K562 (cell line): ENCODE results near the gene OPA1. TPM values are rescaled to one million over a fixed set of nuclear protein-coding genes. Genes with fewer than 3 reads are reported as not detected.
A peak's percentile ranks its signal among the peaks of the same experiment; 100 is the strongest.

ENCODE experiments used
- ARHGAP35 ChIP-seq: fragments of 450-650 bp; IDR thresholded peaks from 2 replicates; pipeline ENCODE4 v1.6.1; 2018; ENCODE audit not compliant: partially characterized antibody
- BCL6 ChIP-seq: fragments of 250-450 bp; sonication (Bioruptor Pico); IDR thresholded peaks from 2 replicates; pipeline ENCODE4 v1.4.0; 2020
- CBX8 ChIP-seq: fragments of 200-600 bp; sonication (generic); IDR thresholded peaks from 2 replicates; pipeline ENCODE4 v1.6.1; 2012; ENCODE audit warnings: borderline replicate concordance, mixed run types, low read depth, mild to moderate bottlenecking, moderate library complexity, mixed read lengths, low read length, control low read depth, inconsistent platforms; ENCODE audit not compliant: poor library complexity, severe bottlenecking; ENCODE audit errors: extremely low read depth
- HNRNPL ChIP-seq: fragments of 200-400 bp; formaldehyde crosslinking; IDR thresholded peaks from 2 replicates; pipeline ENCODE4 v1.6.1; 2017; ENCODE audit warnings: low read depth, mild to moderate bottlenecking, low read length
- MAFG ChIP-seq: fragments of 450-650 bp; conservative IDR thresholded peaks from 2 replicates; pipeline ENCODE4 v1.6.1; 2016; ENCODE audit warnings: missing genetic modification characterization, missing compliant biosample characterization
- NFE2 ChIP-seq: IDR thresholded peaks from 2 replicates; pipeline ENCODE4 v1.6.1; 2014; ENCODE audit warnings: antibody characterized with exemption, low read depth
- PTBP1 ChIP-seq: fragments of 200-400 bp; formaldehyde crosslinking; IDR thresholded peaks from 2 replicates; pipeline ENCODE4 v1.6.1; 2017; ENCODE audit warnings: low read depth, low read length
- PTRF ChIP-seq: fragments of 450-650 bp; IDR thresholded peaks from 2 replicates; pipeline ENCODE4 v1.6.1; 2016; ENCODE audit warnings: mild to moderate bottlenecking, missing genetic modification characterization, missing compliant biosample characterization
- RBM39 ChIP-seq: fragments of 200-400 bp; formaldehyde crosslinking; optimal IDR thresholded peaks from 2 replicates; pipeline ENCODE3; 2018; ENCODE audit warnings: low read depth, low read length
- SMARCB1 ChIP-seq: IDR thresholded peaks from 2 replicates; pipeline ENCODE4 v1.6.1; 2011; ENCODE audit warnings: improper control_type of control experiment, low read depth; ENCODE audit not compliant: insufficient read length
- SRSF1 ChIP-seq: fragments of 200-400 bp; formaldehyde crosslinking; IDR thresholded peaks from 2 replicates; pipeline ENCODE4 v1.6.1; 2017; ENCODE audit warnings: mild to moderate bottlenecking, low read depth, low read length, moderate library complexity
- TAF1 ChIP-seq: IDR thresholded peaks from 2 replicates; pipeline ENCODE4 v1.6.1; 2011; ENCODE audit warnings: mild to moderate bottlenecking, low read length, moderate library complexity; ENCODE audit not compliant: insufficient read depth, control insufficient read depth, severe bottlenecking; ENCODE audit errors: extremely low read depth
- TARDBP ChIP-seq: fragments of 450-650 bp; IDR thresholded peaks from 2 replicates; pipeline ENCODE4 v1.6.1; 2016
- ZKSCAN1 ChIP-seq: fragments of 150-350 bp; IDR thresholded peaks from 2 replicates; pipeline ENCODE4 v1.6.1; 2016; ENCODE audit warnings: low read depth, low read length
- ZKSCAN3 ChIP-seq: fragments of 250-450 bp; sonication (Bioruptor Pico); IDR thresholded peaks from 2 replicates; pipeline ENCODE4 v1.4.0; 2020
- ZNF12 ChIP-seq: sonication (generic); formaldehyde crosslinking; IDR thresholded peaks from 2 replicates; pipeline ENCODE4 v1.4.0; 2020; ENCODE audit warnings: mild to moderate bottlenecking, missing genetic modification reagents
- ZNF143 ChIP-seq: sonication (generic); formaldehyde crosslinking; IDR thresholded peaks from 2 replicates; pipeline ENCODE4 v1.9.0; 2022; ENCODE audit warnings: mild to moderate bottlenecking, missing genetic modification reagents
- ZNF778 ChIP-seq: fragments of 450-650 bp; formaldehyde crosslinking; IDR thresholded peaks from 2 replicates; pipeline ENCODE4 v1.4.0; 2020; ENCODE audit warnings: mild to moderate bottlenecking, moderate library complexity
- polyA plus RNA-seq, 8 experiments: library from polyadenylated mRNA; depleted of rRNA in 4 of 8; stranded (reverse) in 5 of 8; unstranded in 3 of 8; fragments of >200 nt; fragmentation: Nextera tagmentation in 2 of 8; fragmentation: Illumina TruSeq in 1 of 8; extraction: Ambion mirVana in 2 of 8; extraction: Trizol in 1 of 8; gene quantifications; 2 replicates each; pipeline versions ENCODE4 v1.2.1 to v1.2.3, GENCODE V29; 2011 to 2014; ENCODE audit warnings: inconsistent platforms in 1 of 8, missing spikeins in 1 of 8
- total RNA-seq, 7 experiments: library from RNA; depleted of rRNA in 6 of 7; stranded (reverse); fragments of >200 nt in 6 of 7; fragmentation: Illumina TruSeq in 2 of 7; extraction: Trizol in 2 of 7; gene quantifications; 2 replicates each; pipeline versions ENCODE4 v1.2.1 to v1.2.3, GENCODE V29; 2011 to 2021; ENCODE audit warnings: low replicate concordance in 1 of 7
- TF ChIP-seq, protein P1 (sequence below), 2 experiments: IDR thresholded peaks; 2 replicates each; pipeline ENCODE4 v1.6.1; 2011; ENCODE audit warnings: borderline replicate concordance in 1 of 2, control low read depth in 1 of 2, low read depth in 1 of 2, low read length in 1 of 2, mild to moderate bottlenecking in 1 of 2, mixed read lengths in 1 of 2, moderate library complexity in 1 of 2; ENCODE audit not compliant: insufficient read depth in 1 of 2, insufficient read length in 1 of 2, poor library complexity in 1 of 2, severe bottlenecking in 1 of 2; ENCODE audit errors: extremely low read depth in 1 of 2
- TF ChIP-seq, protein P2 (sequence below): fragments of 250-450 bp; sonication (Bioruptor Pico); IDR thresholded peaks from 2 replicates; pipeline ENCODE4 v1.4.0; 2020; ENCODE audit warnings: mild to moderate bottlenecking, moderate library complexity, borderline replicate concordance
- TF ChIP-seq, protein P3 (sequence below): fragments of 250-450 bp; sonication (Bioruptor Pico); IDR thresholded peaks from 2 replicates; pipeline ENCODE4 v1.5.0; 2021
- TF ChIP-seq, protein P4 (sequence below): fragments of 250-450 bp; sonication (Bioruptor Pico); IDR thresholded peaks from 2 replicates; pipeline ENCODE4 v1.5.0; 2021

Gene OPA1
- total and polyA plus RNA-seq, 9 of the 15 experiments (the other 6 are each of a cell fraction or from before 2014, with no cell fraction given), result 19.7 to 127 (median 94.7) TPM

DNA sequence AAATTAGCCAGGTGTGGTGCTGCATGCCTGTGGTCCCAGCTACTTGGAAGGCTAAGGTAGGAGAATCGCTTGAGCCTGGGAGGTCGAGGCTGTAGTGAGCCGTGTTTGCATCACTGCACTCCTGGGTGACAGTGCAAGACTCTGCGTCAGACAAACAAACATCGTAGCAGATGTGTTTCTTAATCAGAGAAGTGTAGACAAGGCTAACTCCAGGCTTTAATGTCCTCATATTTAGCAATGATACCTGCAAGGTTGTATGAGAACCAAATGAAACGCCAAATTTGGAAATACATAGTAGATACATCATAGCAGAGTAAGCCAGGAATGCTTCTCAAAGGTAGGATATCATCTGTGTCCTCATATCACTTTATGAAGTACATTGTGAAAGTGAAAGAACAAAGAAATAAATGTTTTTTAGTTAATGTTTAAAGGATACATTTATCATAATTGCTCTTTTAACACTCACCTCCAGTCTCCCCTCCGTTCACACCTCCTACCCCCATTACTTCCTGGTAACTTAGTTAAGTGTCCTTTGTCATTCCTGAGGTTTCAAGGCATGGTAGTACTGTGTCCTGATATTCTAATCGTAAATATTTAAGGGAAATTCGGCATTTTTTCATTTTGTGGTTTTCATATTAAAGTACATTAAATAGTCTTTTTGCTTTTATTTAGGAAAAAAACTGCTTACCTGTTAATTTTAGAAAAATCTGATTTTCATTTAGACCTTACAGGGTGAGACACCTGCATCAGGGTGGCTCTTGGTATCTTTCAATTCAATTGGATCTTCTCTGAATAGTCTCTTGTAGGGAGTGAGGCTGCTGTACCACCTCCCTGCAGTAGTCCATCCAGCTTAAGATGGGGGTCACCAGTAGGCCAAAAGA is 96.1 kb downstream of the OPA1 start (continued):
- TF ChIP-seq ZNF12 (CRISPR knock-in tag) (no peak), PTBP1 (no peak), MAFG (tag) (peak; percentile 60), NFE2 (no peak), CBX8 (no peak), TARDBP (no peak), SMARCB1 (no peak), PTRF (tag) (no peak), RBM39 (no peak), ARHGAP35 (no peak), BCL6 (CRISPR knock-in tag) (no peak), HNRNPL (no peak), TAF1 (no peak), ZNF778 (CRISPR knock-in tag) (no peak), SRSF1 (no peak), ZNF143 (CRISPR knock-in tag) (no peak), ZKSCAN1 (no peak), ZKSCAN3 (CRISPR knock-in tag) (no peak)
- TF ChIP-seq, protein P1, sequence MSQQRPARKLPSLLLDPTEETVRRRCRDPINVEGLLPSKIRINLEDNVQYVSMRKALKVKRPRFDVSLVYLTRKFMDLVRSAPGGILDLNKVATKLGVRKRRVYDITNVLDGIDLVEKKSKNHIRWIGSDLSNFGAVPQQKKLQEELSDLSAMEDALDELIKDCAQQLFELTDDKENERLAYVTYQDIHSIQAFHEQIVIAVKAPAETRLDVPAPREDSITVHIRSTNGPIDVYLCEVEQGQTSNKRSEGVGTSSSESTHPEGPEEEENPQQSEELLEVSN (IDR thresholded peaks at IDR 0.05; ENCODE audit: borderline replicate concordance in 1 of 2, extremely low read depth in 1 of 2, insufficient read depth in 1 of 2, insufficient read length in 1 of 2, low read depth in 1 of 2, low read length in 1 of 2, poor library complexity in 1 of 2, severe bottlenecking in 1 of 2), result no peak
- TF ChIP-seq, protein P2, sequence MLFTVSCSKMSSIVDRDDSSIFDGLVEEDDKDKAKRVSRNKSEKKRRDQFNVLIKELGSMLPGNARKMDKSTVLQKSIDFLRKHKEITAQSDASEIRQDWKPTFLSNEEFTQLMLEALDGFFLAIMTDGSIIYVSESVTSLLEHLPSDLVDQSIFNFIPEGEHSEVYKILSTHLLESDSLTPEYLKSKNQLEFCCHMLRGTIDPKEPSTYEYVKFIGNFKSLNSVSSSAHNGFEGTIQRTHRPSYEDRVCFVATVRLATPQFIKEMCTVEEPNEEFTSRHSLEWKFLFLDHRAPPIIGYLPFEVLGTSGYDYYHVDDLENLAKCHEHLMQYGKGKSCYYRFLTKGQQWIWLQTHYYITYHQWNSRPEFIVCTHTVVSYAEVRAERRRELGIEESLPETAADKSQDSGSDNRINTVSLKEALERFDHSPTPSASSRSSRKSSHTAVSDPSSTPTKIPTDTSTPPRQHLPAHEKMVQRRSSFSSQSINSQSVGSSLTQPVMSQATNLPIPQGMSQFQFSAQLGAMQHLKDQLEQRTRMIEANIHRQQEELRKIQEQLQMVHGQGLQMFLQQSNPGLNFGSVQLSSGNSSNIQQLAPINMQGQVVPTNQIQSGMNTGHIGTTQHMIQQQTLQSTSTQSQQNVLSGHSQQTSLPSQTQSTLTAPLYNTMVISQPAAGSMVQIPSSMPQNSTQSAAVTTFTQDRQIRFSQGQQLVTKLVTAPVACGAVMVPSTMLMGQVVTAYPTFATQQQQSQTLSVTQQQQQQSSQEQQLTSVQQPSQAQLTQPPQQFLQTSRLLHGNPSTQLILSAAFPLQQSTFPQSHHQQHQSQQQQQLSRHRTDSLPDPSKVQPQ (CRISPR knock-in tag), result no peak
- TF ChIP-seq, protein P3, sequence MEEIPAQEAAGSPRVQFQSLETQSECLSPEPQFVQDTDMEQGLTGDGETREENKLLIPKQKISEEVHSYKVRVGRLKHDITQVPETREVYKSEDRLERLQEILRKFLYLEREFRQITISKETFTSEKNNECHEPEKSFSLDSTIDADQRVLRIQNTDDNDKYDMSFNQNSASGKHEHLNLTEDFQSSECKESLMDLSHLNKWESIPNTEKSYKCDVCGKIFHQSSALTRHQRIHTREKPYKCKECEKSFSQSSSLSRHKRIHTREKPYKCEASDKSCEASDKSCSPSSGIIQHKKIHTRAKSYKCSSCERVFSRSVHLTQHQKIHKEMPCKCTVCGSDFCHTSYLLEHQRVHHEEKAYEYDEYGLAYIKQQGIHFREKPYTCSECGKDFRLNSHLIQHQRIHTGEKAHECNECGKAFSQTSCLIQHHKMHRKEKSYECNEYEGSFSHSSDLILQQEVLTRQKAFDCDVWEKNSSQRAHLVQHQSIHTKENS (CRISPR knock-in tag), result no peak
- TF ChIP-seq, protein P4, sequence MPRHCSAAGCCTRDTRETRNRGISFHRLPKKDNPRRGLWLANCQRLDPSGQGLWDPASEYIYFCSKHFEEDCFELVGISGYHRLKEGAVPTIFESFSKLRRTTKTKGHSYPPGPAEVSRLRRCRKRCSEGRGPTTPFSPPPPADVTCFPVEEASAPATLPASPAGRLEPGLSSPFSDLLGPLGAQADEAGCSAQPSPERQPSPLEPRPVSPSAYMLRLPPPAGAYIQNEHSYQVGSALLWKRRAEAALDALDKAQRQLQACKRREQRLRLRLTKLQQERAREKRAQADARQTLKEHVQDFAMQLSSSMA (CRISPR knock-in tag), result no peak
